Measurements from ENCODE around the gene TMEM131.
"Not testable (repeated sequence)": the region's sequence is repeated elsewhere in the genome, so short reads cannot be mapped to it uniquely, and the experiment has no call there.

Gene TMEM131

DNA sequence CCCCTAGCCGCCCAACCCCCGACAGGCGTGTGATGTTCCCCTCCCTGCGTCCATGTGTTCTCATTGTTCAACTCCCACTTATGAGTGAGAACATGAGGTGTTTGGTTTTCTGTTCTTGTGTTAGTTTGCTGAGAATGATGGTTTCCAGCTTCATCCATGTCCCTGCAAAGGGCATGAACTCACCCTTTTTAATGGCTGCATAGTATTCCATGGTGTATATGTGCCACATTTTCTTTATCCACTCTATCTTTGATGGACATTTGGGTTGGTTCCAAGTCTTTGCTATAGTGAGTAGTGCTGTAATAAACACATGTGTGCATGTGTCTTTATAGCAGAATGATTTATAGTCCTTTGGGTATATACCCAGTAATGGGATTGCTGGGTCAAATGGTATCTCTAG is 102.7 kb downstream of the TMEM131 start:
- H3K4me3 ChIP-seq (ENCODE audit: insufficient read depth in 1 of 2, low read depth in 1 of 2, low read length in 2 of 2); H3K79me1 ChIP-seq (replicated peaks; ENCODE audit: low read length, poor library complexity, severe bottlenecking); H2BK12ac ChIP-seq (ENCODE audit: low read length in 2 of 2); H2AFZ ChIP-seq (ENCODE audit: low read depth, low read length); H3K4me2 ChIP-seq (ENCODE audit: low read length, poor library complexity, severe bottlenecking); DNase-seq; H2AK5ac ChIP-seq (ENCODE audit: low read length, severe bottlenecking); H4K91ac ChIP-seq (ENCODE audit: low read length); H4K8ac ChIP-seq (ENCODE audit: low read length); H3K18ac ChIP-seq (ENCODE audit: low read depth in 1 of 2, low read length in 2 of 2); H3K14ac ChIP-seq (ENCODE audit: low read length in 2 of 2); H3K23ac ChIP-seq (ENCODE audit: low read length in 2 of 2); H3K9ac ChIP-seq (ENCODE audit: low read length); H3K4ac ChIP-seq (ENCODE audit: low read depth in 1 of 2, low read length in 2 of 2); H2BK120ac ChIP-seq (ENCODE audit: low read depth, low read length); H3K4me1 ChIP-seq (ENCODE audit: control insufficient read depth, insufficient read depth, low read depth, low read length); H3K9me3 ChIP-seq (ENCODE audit: control insufficient read depth, low read length); H3K27ac ChIP-seq (ENCODE audit: low read length, poor library complexity, severe bottlenecking); H2BK15ac ChIP-seq (ENCODE audit: low read depth, poor library complexity, severe bottlenecking); H3K27me3 ChIP-seq (ENCODE audit: control insufficient read depth in 1 of 2, insufficient read depth in 1 of 2, low read length in 2 of 2); H2BK5ac ChIP-seq (ENCODE audit: low read depth, low read length, poor library complexity, severe bottlenecking): not testable (repeated sequence)
- H3K36me3 ChIP-seq (ENCODE audit: control insufficient read depth in 1 of 2, insufficient read depth in 2 of 2, low read depth in 1 of 2, low read length in 2 of 2) = peaks cover 0 to 16% of the 10 kb centered on the region in 2 experiments
- 90% methylated on average over 4 of the region's 4 CpGs for WGBS

DNA sequence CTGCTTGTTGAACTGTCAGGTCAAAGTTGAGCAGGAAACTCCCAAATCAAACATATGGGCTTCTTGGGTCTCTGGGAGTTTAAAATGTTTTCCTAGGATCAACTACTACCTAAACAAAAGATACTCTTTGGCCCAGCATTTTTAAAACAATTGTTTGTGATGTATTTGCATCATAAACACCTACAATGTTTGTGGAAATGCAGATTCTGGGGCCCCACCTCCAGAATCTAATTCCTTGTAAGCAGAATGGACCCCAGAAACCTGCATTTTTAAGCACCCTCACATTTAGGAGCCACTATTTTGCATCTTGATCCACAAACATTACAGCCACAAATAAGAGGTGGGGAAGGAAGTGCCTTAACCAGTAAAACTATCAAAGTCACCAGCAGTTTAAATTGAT is 104.1 kb downstream of the TMEM131 start:
- no peak overlapping the region for H3K27ac ChIP-seq (ENCODE audit: low read length, poor library complexity, severe bottlenecking)
- no peak overlapping the region for H2BK15ac ChIP-seq (ENCODE audit: low read depth, poor library complexity, severe bottlenecking)
- H3K4me2 ChIP-seq (ENCODE audit: low read length, poor library complexity, severe bottlenecking) = no peak overlapping the region
- H3K27me3 ChIP-seq (ENCODE audit: control insufficient read depth in 1 of 2, insufficient read depth in 1 of 2, low read length in 2 of 2) = no peaks in the 10 kb centered on the region
- no peak overlapping the region for H2BK12ac ChIP-seq (ENCODE audit: low read length in 2 of 2)
- H2AFZ ChIP-seq (ENCODE audit: low read depth, low read length) = no peak overlapping the region
- H3K9ac ChIP-seq (ENCODE audit: low read length) = no peak overlapping the region
- H2BK5ac ChIP-seq (ENCODE audit: low read depth, low read length, poor library complexity, severe bottlenecking) = no peak overlapping the region
- no peak overlapping the region for H3K4ac ChIP-seq (ENCODE audit: low read depth in 1 of 2, low read length in 2 of 2)
- H3K4me1 ChIP-seq (ENCODE audit: control insufficient read depth, insufficient read depth, low read depth, low read length) = no peaks in the 10 kb centered on the region
- no peak overlapping the region for H2AK5ac ChIP-seq (ENCODE audit: low read length, severe bottlenecking)
- peaks cover 11% of the 10 kb centered on the region for H3K79me1 ChIP-seq (replicated peaks; ENCODE audit: low read length, poor library complexity, severe bottlenecking)
- H3K18ac ChIP-seq (ENCODE audit: low read depth in 1 of 2, low read length in 2 of 2) = no peak overlapping the region
- peaks cover 9 to 25% of the 10 kb centered on the region in 2 experiments for H3K36me3 ChIP-seq (ENCODE audit: control insufficient read depth in 1 of 2, insufficient read depth in 2 of 2, low read depth in 1 of 2, low read length in 2 of 2)
- no peak overlapping the region for H2BK120ac ChIP-seq (ENCODE audit: low read depth, low read length)
- no peak overlapping the region for H3K4me3 ChIP-seq (ENCODE audit: insufficient read depth in 1 of 2, low read depth in 1 of 2, low read length in 2 of 2)
- H3K14ac ChIP-seq (ENCODE audit: low read length in 2 of 2) = no peak overlapping the region
- no peak overlapping the region for H4K8ac ChIP-seq (ENCODE audit: low read length)
- no peak overlapping the region for H3K23ac ChIP-seq (ENCODE audit: low read length in 2 of 2)
- peaks cover 6% of the 10 kb centered on the region for H3K9me3 ChIP-seq (ENCODE audit: control insufficient read depth, low read length)
- no peak overlapping the region for H4K91ac ChIP-seq (ENCODE audit: low read length)
- no peak for DNase-seq

DNA sequence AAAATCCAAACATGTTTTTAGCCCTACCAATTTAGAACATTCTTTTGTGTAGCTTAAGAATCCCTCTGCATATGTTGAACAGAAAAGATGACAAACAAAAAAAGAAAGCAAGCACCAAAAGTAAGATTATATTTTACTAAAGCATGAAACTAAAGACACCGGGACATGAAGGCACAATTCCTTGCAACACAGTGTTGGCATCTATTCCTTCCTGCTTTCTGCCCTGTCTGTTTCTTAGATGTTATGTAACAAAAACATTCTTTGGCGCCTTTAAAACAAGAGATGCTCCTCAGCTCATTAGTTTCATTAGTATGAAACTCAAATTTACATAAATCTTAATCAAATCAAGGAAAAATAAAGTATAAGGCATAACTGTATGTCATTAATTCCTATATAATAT is 106.6 kb downstream of the TMEM131 start:
- 100% methylated on average over 1 of the region's 2 CpGs for WGBS

DNA sequence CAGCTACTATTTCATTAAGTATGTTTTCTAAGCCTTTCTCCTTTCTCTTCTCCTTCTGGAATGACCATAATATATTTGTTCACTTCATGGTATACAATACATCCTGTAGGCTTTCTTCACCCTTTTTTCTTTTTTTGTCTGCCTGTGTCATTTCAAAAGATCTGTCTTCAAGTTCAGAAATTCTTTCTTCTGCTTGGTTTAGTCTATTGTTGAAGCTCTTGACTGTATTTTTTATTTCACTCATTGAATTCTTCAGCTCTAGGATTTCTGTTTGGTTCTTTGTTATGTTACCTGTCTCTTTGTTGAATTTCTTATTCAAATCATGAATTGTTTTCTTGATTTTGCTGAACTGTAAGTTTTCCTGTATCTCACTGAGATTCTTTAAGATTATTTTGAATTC is 109.9 kb downstream of the TMEM131 start:
- H3K27me3 ChIP-seq (ENCODE audit: control insufficient read depth in 1 of 2, insufficient read depth in 1 of 2, low read length in 2 of 2) = no peaks in the 10 kb centered on the region
- H3K4me1 ChIP-seq (ENCODE audit: control insufficient read depth, insufficient read depth, low read depth, low read length) = no peaks in the 10 kb centered on the region
- no peak overlapping the region for H2BK120ac ChIP-seq (ENCODE audit: low read depth, low read length)
- H3K4me2 ChIP-seq (ENCODE audit: low read length, poor library complexity, severe bottlenecking) = no peak overlapping the region
- H4K91ac ChIP-seq (ENCODE audit: low read length) = no peak overlapping the region
- no peak overlapping the region for H2BK5ac ChIP-seq (ENCODE audit: low read depth, low read length, poor library complexity, severe bottlenecking)
- peaks cover 26% of the 10 kb centered on the region for H3K9me3 ChIP-seq (ENCODE audit: control insufficient read depth, low read length)
- H2BK15ac ChIP-seq (ENCODE audit: low read depth, poor library complexity, severe bottlenecking) = no peak overlapping the region
- H3K79me1 ChIP-seq (replicated peaks; ENCODE audit: low read length, poor library complexity, severe bottlenecking) = peaks cover 14% of the 10 kb centered on the region
- H3K36me3 ChIP-seq (ENCODE audit: control insufficient read depth in 1 of 2, insufficient read depth in 2 of 2, low read depth in 1 of 2, low read length in 2 of 2) = peaks cover 13 to 45% of the 10 kb centered on the region in 2 experiments
- H2AK5ac ChIP-seq (ENCODE audit: low read length, severe bottlenecking) = no peak overlapping the region
- H3K23ac ChIP-seq (ENCODE audit: low read length in 2 of 2) = no peak overlapping the region
- no peak overlapping the region for H3K14ac ChIP-seq (ENCODE audit: low read length in 2 of 2)
- no peak overlapping the region for H2BK12ac ChIP-seq (ENCODE audit: low read length in 2 of 2)
- no peak overlapping the region for H3K4me3 ChIP-seq (ENCODE audit: insufficient read depth in 1 of 2, low read depth in 1 of 2, low read length in 2 of 2)
- H3K9ac ChIP-seq (ENCODE audit: low read length) = no peak overlapping the region
- H3K4ac ChIP-seq (ENCODE audit: low read depth in 1 of 2, low read length in 2 of 2) = no peak overlapping the region
- H4K8ac ChIP-seq (ENCODE audit: low read length) = no peak overlapping the region
- no peak overlapping the region for H3K18ac ChIP-seq (ENCODE audit: low read depth in 1 of 2, low read length in 2 of 2)
- DNase-seq = no peak
- no peak overlapping the region for H2AFZ ChIP-seq (ENCODE audit: low read depth, low read length)
- no peak overlapping the region for H3K27ac ChIP-seq (ENCODE audit: low read length, poor library complexity, severe bottlenecking)

More for the DNA sequence above, 106.6 kb downstream of the TMEM131 start:
- H4K8ac ChIP-seq (ENCODE audit: low read length) = no peak overlapping the region
- H3K9me3 ChIP-seq (ENCODE audit: control insufficient read depth, low read length) = peaks cover 26% of the 10 kb centered on the region
- H3K79me1 ChIP-seq (replicated peaks; ENCODE audit: low read length, poor library complexity, severe bottlenecking) = peaks cover 14% of the 10 kb centered on the region
- no peak overlapping the region for H3K4ac ChIP-seq (ENCODE audit: low read depth in 1 of 2, low read length in 2 of 2)
- H2BK12ac ChIP-seq (ENCODE audit: low read length in 2 of 2) = no peak overlapping the region
- no peak overlapping the region for H3K14ac ChIP-seq (ENCODE audit: low read length in 2 of 2)
- peaks cover 13 to 43% of the 10 kb centered on the region in 2 experiments for H3K36me3 ChIP-seq (ENCODE audit: control insufficient read depth in 1 of 2, insufficient read depth in 2 of 2, low read depth in 1 of 2, low read length in 2 of 2)
- no peak overlapping the region for H3K9ac ChIP-seq (ENCODE audit: low read length)
- H2AFZ ChIP-seq (ENCODE audit: low read depth, low read length) = no peak overlapping the region
- H2AK5ac ChIP-seq (ENCODE audit: low read length, severe bottlenecking) = no peak overlapping the region
- no peak overlapping the region for H3K27ac ChIP-seq (ENCODE audit: low read length, poor library complexity, severe bottlenecking)
- no peak for DNase-seq
- no peak overlapping the region for H3K23ac ChIP-seq (ENCODE audit: low read length in 2 of 2)
- no peaks in the 10 kb centered on the region for H3K4me1 ChIP-seq (ENCODE audit: control insufficient read depth, insufficient read depth, low read depth, low read length)
- H2BK120ac ChIP-seq (ENCODE audit: low read depth, low read length) = no peak overlapping the region
- H2BK5ac ChIP-seq (ENCODE audit: low read depth, low read length, poor library complexity, severe bottlenecking) = no peak overlapping the region
- no peak overlapping the region for H3K4me2 ChIP-seq (ENCODE audit: low read length, poor library complexity, severe bottlenecking)
- no peak overlapping the region for H3K18ac ChIP-seq (ENCODE audit: low read depth in 1 of 2, low read length in 2 of 2)
- no peaks in the 10 kb centered on the region for H3K27me3 ChIP-seq (ENCODE audit: control insufficient read depth in 1 of 2, insufficient read depth in 1 of 2, low read length in 2 of 2)
- H4K91ac ChIP-seq (ENCODE audit: low read length) = no peak overlapping the region
- no peak overlapping the region for H2BK15ac ChIP-seq (ENCODE audit: low read depth, poor library complexity, severe bottlenecking)
- no peak overlapping the region for H3K4me3 ChIP-seq (ENCODE audit: insufficient read depth in 1 of 2, low read depth in 1 of 2, low read length in 2 of 2)
